H1 (cell line): ENCODE measurements around the gene PKIB. TPM values are rescaled to one million over a fixed set of nuclear protein-coding genes. Genes with fewer than 3 reads are reported as not detected.

Experiments
- ATF2 ChIP-seq: IDR thresholded peaks from 2 replicates; pipeline ENCODE4 v1.6.1; 2012; ENCODE audit warnings: low read length, inconsistent platforms
- CHD2 ChIP-seq: IDR thresholded peaks from 2 replicates; pipeline ENCODE4 v1.6.1; 2012; ENCODE audit warnings: low read length, improper control_type of control experiment
- CHD7 ChIP-seq: fragments of 300-600 bp; sonication (generic); IDR thresholded peaks from 2 replicates; pipeline ENCODE4 v1.7.1; 2012; ENCODE audit warnings: low read length, moderate library complexity, mild to moderate bottlenecking, inconsistent platforms; ENCODE audit not compliant: insufficient replicate concordance
- E2F6 ChIP-seq: IDR thresholded peaks from 2 replicates; pipeline ENCODE4 v1.6.1; 2012; ENCODE audit warnings: inconsistent platforms
- FOSL1 ChIP-seq: IDR thresholded peaks from 2 replicates; pipeline ENCODE4 v1.6.1; 2011; ENCODE audit warnings: mild to moderate bottlenecking, low read depth, low read length, moderate library complexity; ENCODE audit not compliant: insufficient read depth
- KDM1A ChIP-seq: fragments of 200-600, 300-600 bp; sonication (generic); IDR thresholded peaks from 2 replicates; pipeline ENCODE4 v1.7.1; 2016; ENCODE audit warnings: mild to moderate bottlenecking, low read length, borderline replicate concordance
- SP1 ChIP-seq: IDR thresholded peaks from 2 replicates; pipeline ENCODE4 v1.6.1; 2011; ENCODE audit warnings: low read depth, low read length
- polyA plus RNA-seq, 7 experiments: library from polyadenylated mRNA; depleted of rRNA in 3 of 7; stranded (reverse) in 5 of 7; unstranded in 2 of 7; fragments of >200 nt in 5 of 7; fragments of 200-250 nt in 2 of 7; gene quantifications; 1 replicate in 5 of 7; 2 replicates in 1 of 7; 4 replicates in 1 of 7; pipeline versions ENCODE4 v1.2.1 to v1.2.3, GENCODE V29; 2011 to 2013; ENCODE audit warnings: missing spikeins in 2 of 7, mixed read lengths in 2 of 7
- total RNA-seq: library from RNA; stranded (reverse); fragmentation: NEBNext Ultra II Directional; extraction: Animal tissue kit (Norgen Biotek cat#: 25700); gene quantifications from 2 replicates; pipeline ENCODE4 v1.2.1, GENCODE V29; 2021

The PKIB gene
- total and polyA plus RNA-seq, 2 of the 8 experiments (the other 6 are each of a cell fraction or from before 2014, with no cell fraction given), result 13.5 to 73.3 TPM

DNA sequence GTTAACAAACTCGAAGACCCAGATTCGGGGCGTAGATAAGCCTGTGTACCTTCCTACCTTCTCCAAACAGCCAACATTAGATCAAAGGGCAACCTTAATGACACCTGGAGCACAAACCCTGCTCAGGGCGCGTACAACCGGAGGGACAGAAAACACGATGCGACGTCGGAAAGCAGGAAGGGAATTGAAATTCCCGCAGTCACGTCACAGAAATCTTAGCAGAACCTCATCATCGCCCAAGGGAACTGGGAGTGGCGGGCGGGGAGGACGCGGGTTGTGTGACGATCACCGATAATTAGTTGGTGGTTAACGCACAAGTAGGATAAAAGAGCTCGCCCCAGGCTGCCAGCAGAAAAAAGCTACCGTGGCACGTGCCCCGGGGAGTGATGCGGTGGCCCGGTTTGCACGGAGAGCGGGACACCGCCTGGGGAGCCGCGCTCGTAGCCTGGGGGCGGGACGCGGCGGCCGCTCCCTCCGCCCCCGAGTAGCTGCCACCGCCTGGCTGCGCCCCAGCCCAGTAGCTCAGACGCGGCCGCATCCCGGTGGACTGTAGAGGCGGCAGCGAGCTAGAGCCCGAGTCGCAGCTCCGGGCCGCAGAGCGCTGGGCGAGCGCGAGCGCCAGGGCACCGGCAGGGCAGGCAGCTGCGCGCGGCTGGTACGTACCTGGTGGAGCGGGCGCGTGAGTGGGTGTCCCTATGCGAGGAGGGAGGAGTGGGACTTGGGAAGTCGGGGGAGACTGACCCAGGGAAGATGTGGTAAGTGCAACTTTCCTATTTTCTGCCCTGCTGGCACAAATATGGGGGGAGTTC lies at the start of gene PKIB (continued):
- TF ChIP-seq CHD7, result no peak
- TF ChIP-seq FOSL1, result 0 out of 2 replicates have a peak, but pooled peaks have one; percentile 14
- peak; percentile 74; the same call in 1 of the 2 replicates for TF ChIP-seq E2F6
- TF ChIP-seq KDM1A, result no peak
- TF ChIP-seq SP1, result no peak
- TF ChIP-seq ATF2, result no peak
- TF ChIP-seq CHD2, result no peak
